HepG2 (cell line): ENCODE results near the gene GNG10.

Source experiments
- ATF3 ChIP-seq: sonication (generic); formaldehyde crosslinking; IDR thresholded peaks from 2 replicates; pipeline ENCODE4 v1.4.0; 2020; ENCODE audit warnings: missing genetic modification reagents
- FOXA1 ChIP-seq, 2 experiments: fragments of 450-650 bp in 1 of 2; sonication (generic) in 1 of 2; formaldehyde crosslinking in 1 of 2; IDR thresholded peaks; 2 replicates each; pipeline versions ENCODE4 v1.4.0 to v1.6.1; 2016 to 2020; ENCODE audit warnings: missing genetic modification reagents in 1 of 2
- XBP1 ChIP-seq: sonication (generic); formaldehyde crosslinking; IDR thresholded peaks from 2 replicates; pipeline ENCODE4 v1.5.0; 2020; ENCODE audit warnings: missing genetic modification reagents
- ZMYM4 ChIP-seq: sonication (generic); formaldehyde crosslinking; IDR thresholded peaks from 2 replicates; pipeline ENCODE4 v1.8.1; 2023; ENCODE audit warnings: mild to moderate bottlenecking, missing genetic modification reagents

GRCh38 chr9:111615928-111616327 is 45.5 kb upstream of the GNG10 start:
- no peak for TF ChIP-seq XBP1 (CRISPR knock-in tag)
- TF ChIP-seq ATF3 (CRISPR knock-in tag), result no peak
- no peak for TF ChIP-seq FOXA1 (IDR thresholded peaks at IDR 0.05)
- TF ChIP-seq FOXA1 (CRISPR knock-in tag; IDR thresholded peaks at IDR 0.05), result no peak
- no peak for TF ChIP-seq ZMYM4 (CRISPR knock-in tag)
